ENCODE data around the gene KMT2E. TPM values are rescaled to one million over a fixed set of nuclear protein-coding genes. Genes with fewer than 3 reads are reported as not detected.
A peak's percentile ranks its signal among the peaks of the same experiment; 100 is the strongest.

KMT2E gene
- total RNA-seq, 2 experiments from 2014 or later, result 295 to 296 TPM

DNA sequence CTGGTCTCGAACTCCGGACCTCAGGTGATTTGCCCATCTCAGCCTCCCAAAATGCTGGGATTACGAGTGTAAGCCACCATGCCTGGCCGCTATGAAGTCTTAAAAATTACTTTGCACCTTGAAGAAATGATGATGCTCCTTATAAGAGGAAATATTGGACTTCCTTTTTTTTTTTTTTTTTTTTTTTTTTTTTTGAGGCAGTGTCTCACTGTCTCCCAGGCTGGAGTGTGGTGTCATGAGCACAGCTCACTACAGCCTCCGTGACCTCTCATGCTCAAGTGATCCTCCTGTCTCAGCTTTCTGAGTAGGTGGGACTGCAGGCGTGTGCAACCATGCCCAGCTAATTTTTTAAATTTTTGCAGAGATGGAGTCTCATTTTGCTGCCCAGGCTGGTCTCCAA, 65.3 kb downstream of the KMT2E start:
- Histone ChIP-seq H3K9me3 (ENCODE audit: control insufficient read depth in 1 of 2, insufficient read depth in 1 of 2, low read length in 2 of 2) (no peaks in the 10 kb centered on the region), H3K27me3 (ENCODE audit: control insufficient read depth in 1 of 2, insufficient read depth in 2 of 2, low read length in 2 of 2) (no peaks in the 10 kb centered on the region), H3K27ac (ENCODE audit: low read depth in 1 of 2, low read length in 2 of 2) (no peak overlapping the region), H3K36me3 (ENCODE audit: insufficient read depth, low read length) (peaks cover 94% of the 10 kb centered on the region), H3K4me3 (ENCODE audit: low read length) (no peak overlapping the region), H3K4me1 (ENCODE audit: insufficient read depth, low read length) (no peaks in the 10 kb centered on the region)
- no peak for ATAC-seq (ENCODE audit: poor library complexity)
- peaks cover 96% of the 10 kb centered on the region for H3K36me3 Mint-ChIP-seq (ENCODE audit: low read depth)
- POLR2A ChIA-PET, result interaction anchor here (0.7 kb wide), 1 partner anchor 887 kb away, joined by 3 read pairs; no protein-coding TSS in a partner anchor
- intact Hi-C loops (cut with DNase I, micrococcal nuclease), result no loop called here
- H3K4me1 Mint-ChIP-seq (ENCODE audit: low read depth), result peaks cover 18% of the 10 kb centered on the region
- no peaks in the 10 kb centered on the region for H3K27me3 Mint-ChIP-seq
- no peaks in the 10 kb centered on the region for H3K9me3 Mint-ChIP-seq
- CTCF ChIA-PET, result interaction anchor here (3.4 kb wide), 1 partner anchor 98 kb away, joined by 12 read pairs; no protein-coding TSS in a partner anchor
- TF ChIP-seq, protein P1, sequence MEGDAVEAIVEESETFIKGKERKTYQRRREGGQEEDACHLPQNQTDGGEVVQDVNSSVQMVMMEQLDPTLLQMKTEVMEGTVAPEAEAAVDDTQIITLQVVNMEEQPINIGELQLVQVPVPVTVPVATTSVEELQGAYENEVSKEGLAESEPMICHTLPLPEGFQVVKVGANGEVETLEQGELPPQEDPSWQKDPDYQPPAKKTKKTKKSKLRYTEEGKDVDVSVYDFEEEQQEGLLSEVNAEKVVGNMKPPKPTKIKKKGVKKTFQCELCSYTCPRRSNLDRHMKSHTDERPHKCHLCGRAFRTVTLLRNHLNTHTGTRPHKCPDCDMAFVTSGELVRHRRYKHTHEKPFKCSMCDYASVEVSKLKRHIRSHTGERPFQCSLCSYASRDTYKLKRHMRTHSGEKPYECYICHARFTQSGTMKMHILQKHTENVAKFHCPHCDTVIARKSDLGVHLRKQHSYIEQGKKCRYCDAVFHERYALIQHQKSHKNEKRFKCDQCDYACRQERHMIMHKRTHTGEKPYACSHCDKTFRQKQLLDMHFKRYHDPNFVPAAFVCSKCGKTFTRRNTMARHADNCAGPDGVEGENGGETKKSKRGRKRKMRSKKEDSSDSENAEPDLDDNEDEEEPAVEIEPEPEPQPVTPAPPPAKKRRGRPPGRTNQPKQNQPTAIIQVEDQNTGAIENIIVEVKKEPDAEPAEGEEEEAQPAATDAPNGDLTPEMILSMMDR (IDR thresholded peaks at IDR 0.05), result no peak
- peak overlapping the region; percentile 14 for H3K27ac Mint-ChIP-seq
- no peak for DNase-seq
- H3K4me3 Mint-ChIP-seq, result no peak overlapping the region

DNA sequence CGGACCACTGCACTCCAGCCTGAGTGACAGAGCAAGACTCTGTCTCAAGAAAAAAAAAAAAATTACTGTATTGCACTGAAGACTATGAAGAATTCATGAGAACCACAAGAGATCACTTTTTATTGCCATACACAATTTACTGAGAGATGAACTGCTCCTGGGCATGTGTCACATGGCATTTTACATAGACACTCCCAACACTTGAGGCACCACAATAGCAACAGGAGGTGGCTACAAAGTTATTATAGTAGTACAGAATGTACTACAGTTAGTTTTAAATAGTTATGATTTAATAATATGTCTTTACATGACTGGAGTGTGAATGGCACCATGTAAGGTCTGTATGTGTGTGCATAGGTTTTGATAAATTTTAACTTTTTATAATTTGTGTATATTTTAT, 70.6 kb downstream of the KMT2E start:
- peaks cover 79% of the 10 kb centered on the region for H3K36me3 ChIP-seq (ENCODE audit: insufficient read depth, low read length)
- CTCF ChIA-PET, result no interaction called here
- H3K9me3 Mint-ChIP-seq, result no peaks in the 10 kb centered on the region

DNA sequence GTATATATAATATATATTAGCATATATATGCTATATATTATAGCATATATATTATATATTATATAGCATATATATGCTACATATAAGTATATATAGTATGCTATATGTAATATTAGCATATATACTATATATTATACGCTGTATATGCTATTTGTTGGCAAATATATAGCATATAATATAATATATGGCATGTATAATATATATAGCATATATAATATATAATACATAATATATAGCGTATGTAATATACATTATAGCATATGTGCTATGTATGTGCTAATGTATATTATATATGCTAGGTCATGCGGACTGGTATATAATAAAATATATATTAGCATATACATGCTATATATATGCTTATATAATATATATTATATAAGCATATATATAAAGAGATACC, 72.8 kb downstream of the KMT2E start:
- H3K36me3 Mint-ChIP-seq (ENCODE audit: low read depth), result peaks cover 89% of the 10 kb centered on the region
- H3K9me3 ChIP-seq (ENCODE audit: control insufficient read depth in 1 of 2, insufficient read depth in 1 of 2, low read length in 2 of 2), result no peaks in the 10 kb centered on the region
- DNase-seq (no peak), ATAC-seq (ENCODE audit: poor library complexity) (no peak)
- no peaks in the 10 kb centered on the region for H3K9me3 Mint-ChIP-seq
- H3K27ac Mint-ChIP-seq, result no peak overlapping the region
- H3K27ac ChIP-seq (ENCODE audit: low read depth in 1 of 2, low read length in 2 of 2), result no peak overlapping the region
- H3K4me1 Mint-ChIP-seq (ENCODE audit: low read depth), result peaks cover 32% of the 10 kb centered on the region
- no peaks in the 10 kb centered on the region for H3K27me3 Mint-ChIP-seq
- H3K36me3 ChIP-seq (ENCODE audit: insufficient read depth, low read length), result peaks cover 80% of the 10 kb centered on the region
- intact Hi-C loops (cut with DNase I, micrococcal nuclease), result no loop called here
- no peak overlapping the region for H3K4me3 ChIP-seq (ENCODE audit: low read length)
- H3K4me3 Mint-ChIP-seq, result no peak overlapping the region
- ChIA-PET CTCF (interaction anchor here (1.1 kb wide), 1 partner anchor 11 kb away, joined by 3 read pairs; no protein-coding TSS in a partner anchor), POLR2A (interaction anchor here (0.6 kb wide), 1 partner anchor 9 kb away, joined by 3 read pairs; no protein-coding TSS in a partner anchor)
- no peaks in the 10 kb centered on the region for H3K4me1 ChIP-seq (ENCODE audit: insufficient read depth, low read length)
- no peaks in the 10 kb centered on the region for H3K27me3 ChIP-seq (ENCODE audit: control insufficient read depth in 1 of 2, insufficient read depth in 2 of 2, low read length in 2 of 2)
- TF ChIP-seq, protein P1 (IDR thresholded peaks at IDR 0.05), result no peak

More for the DNA sequence above, 70.6 kb downstream of the KMT2E start:
- no peak overlapping the region for H3K4me3 Mint-ChIP-seq
- POLR2A ChIA-PET, result no interaction called here
- Histone ChIP-seq H3K4me1 (ENCODE audit: insufficient read depth, low read length) (no peaks in the 10 kb centered on the region), H3K27ac (ENCODE audit: low read depth in 1 of 2, low read length in 2 of 2) (no peak overlapping the region), H3K27me3 (ENCODE audit: control insufficient read depth in 1 of 2, insufficient read depth in 2 of 2, low read length in 2 of 2) (no peaks in the 10 kb centered on the region), H3K4me3 (ENCODE audit: low read length) (no peak overlapping the region), H3K9me3 (ENCODE audit: control insufficient read depth in 1 of 2, insufficient read depth in 1 of 2, low read length in 2 of 2) (no peaks in the 10 kb centered on the region)
- ATAC-seq (ENCODE audit: poor library complexity) (no peak), DNase-seq (no peak)
- peaks cover 88% of the 10 kb centered on the region for H3K36me3 Mint-ChIP-seq (ENCODE audit: low read depth)
- H3K27me3 Mint-ChIP-seq, result no peaks in the 10 kb centered on the region
- TF ChIP-seq, protein P1 (IDR thresholded peaks at IDR 0.05), result no peak
- no peak overlapping the region for H3K27ac Mint-ChIP-seq
- intact Hi-C loops (cut with DNase I, micrococcal nuclease), result no loop called here
- peaks cover 28% of the 10 kb centered on the region for H3K4me1 Mint-ChIP-seq (ENCODE audit: low read depth)
